Transverse colon (tissue), 4 donors: ENCODE results near the gene SH3TC2. TPM values are rescaled to one million over a fixed set of nuclear protein-coding genes. Genes with fewer than 3 reads are reported as not detected.

Experiments used
- DNase-seq: peaks from one replicate; pipeline ENCODE4 v3.0.0-alpha.2; 2019
- H3K27ac ChIP-seq, 4 donors: fragments of 200-600 bp; sonication (generic); 2 replicates each; pipeline ENCODE4 v1.5.1; 2016 to 2018; ENCODE audit warnings: inconsistent platforms in 4 of 4
- H3K27me3 ChIP-seq: fragments of 200-600 bp; sonication (generic); 2 replicates; pipeline ENCODE4 v1.5.1; 2017; ENCODE audit warnings: inconsistent platforms
- H3K36me3 ChIP-seq, 4 donors: fragments of 200-600 bp; sonication (generic); 2 replicates each; pipeline ENCODE4 v1.5.1; 2017 to 2019; ENCODE audit warnings: inconsistent platforms in 4 of 4
- H3K4me1 ChIP-seq, 4 donors: fragments of 200-600 bp; sonication (generic); 2 replicates each; pipeline ENCODE4 v1.5.1; 2017 to 2020; ENCODE audit warnings: inconsistent platforms in 4 of 4
- H3K4me3 ChIP-seq, 4 donors: fragments of 200-600 bp; sonication (generic); 1 replicate in 1 of 4; 2 replicates in 3 of 4; pipeline versions ENCODE4 v1.5.1 to v1.6.1; 2017 to 2019; ENCODE audit warnings: inconsistent platforms in 4 of 4
- H3K9me3 ChIP-seq, 2 donors: fragments of 200-600 bp; sonication (generic); 2 replicates each; pipeline ENCODE4 v1.5.1; 2017 to 2019; ENCODE audit warnings: inconsistent platforms in 2 of 2
- EP300 ChIP-seq: sonication (generic); formaldehyde crosslinking; IDR thresholded peaks from one replicate; pipeline ENCODE4 v1.6.1; 2017; ENCODE audit warnings: antibody characterized with exemption, low read depth
- POLR2A ChIP-seq: fragments of 450-650 bp; IDR thresholded peaks from one replicate; pipeline ENCODE4 v1.6.1; 2016; ENCODE audit warnings: antibody characterized with exemption, mild to moderate bottlenecking, moderate library complexity
- POLR2AphosphoS5 ChIP-seq, 3 donors: sonication (generic); formaldehyde crosslinking; IDR thresholded peaks; one replicate each; pipeline ENCODE4 v1.6.1; 2016; ENCODE audit warnings: antibody characterized with exemption in 3 of 3
- WGBS, 2 donors: methylation state at CpG; one replicate each; pipeline ENCODE4 v1.1.5; 2018; ENCODE audit warnings: low coverage in 1 of 2; 5-methylcytosine and 5-hydroxymethylcytosine counted together
- in situ Hi-C, 4 donors: fragments of 200-750 bp; cut with MboI; loops; one replicate each; pipeline versions ENCODE4 v1.15.0 to v1.15.1; 2017; ENCODE audit warnings: low sequenced_read_pairs in 3 of 4, low pct_ligation_motif_present in 1 of 4, low pct_unique_long_range_greater_than_20kb in 1 of 4
- intact Hi-C: fragments of 100-400 bp; cut with DNase I; formaldehyde crosslinking; loops from one replicate; pipeline ENCODE4 v1.15.1; 2023; ENCODE audit warnings: low total_unique reads
- total RNA-seq, 4 donors: library from RNA; depleted of rRNA; stranded (reverse); fragments of >200 nt; gene quantifications; one replicate each; pipeline ENCODE4 v1.1.0, GENCODE V29; 2016
- TF ChIP-seq, protein P1 (sequence below), 5 experiments: fragments of 200-600 bp in 3 of 5; fragments of 450-650 bp in 2 of 5; sonication (generic) in 3 of 5; IDR thresholded peaks; 1 replicate in 2 of 5; 2 replicates in 3 of 5; pipeline ENCODE4 v1.5.1; 2016 to 2017; ENCODE audit warnings: antibody characterized with exemption in 5 of 5, inconsistent platforms in 3 of 5, mild to moderate bottlenecking in 2 of 5, moderate library complexity in 1 of 5

Gene SH3TC2
- total RNA-seq, 4 donors from 2014 or later = 0.55 to 1.6 (median 1.5) TPM; not detected in 1

GRCh38 chr5:148993283-148993936 lies 69.5 kb downstream of the SH3TC2 start:
- H3K36me3 ChIP-seq = no peaks in the 10 kb centered on the region
- no peaks in the 10 kb centered on the region for H3K9me3 ChIP-seq
- in situ Hi-C loops = loop anchor here in 1 of 4 donors (10.0 kb wide), 1 partner anchor 259 kb away; no protein-coding TSS in a partner anchor
- DNase-seq = no peak
- intact Hi-C loops = no loop called here
- H3K27ac ChIP-seq = no peak overlapping the region
- TF ChIP-seq, protein P1, sequence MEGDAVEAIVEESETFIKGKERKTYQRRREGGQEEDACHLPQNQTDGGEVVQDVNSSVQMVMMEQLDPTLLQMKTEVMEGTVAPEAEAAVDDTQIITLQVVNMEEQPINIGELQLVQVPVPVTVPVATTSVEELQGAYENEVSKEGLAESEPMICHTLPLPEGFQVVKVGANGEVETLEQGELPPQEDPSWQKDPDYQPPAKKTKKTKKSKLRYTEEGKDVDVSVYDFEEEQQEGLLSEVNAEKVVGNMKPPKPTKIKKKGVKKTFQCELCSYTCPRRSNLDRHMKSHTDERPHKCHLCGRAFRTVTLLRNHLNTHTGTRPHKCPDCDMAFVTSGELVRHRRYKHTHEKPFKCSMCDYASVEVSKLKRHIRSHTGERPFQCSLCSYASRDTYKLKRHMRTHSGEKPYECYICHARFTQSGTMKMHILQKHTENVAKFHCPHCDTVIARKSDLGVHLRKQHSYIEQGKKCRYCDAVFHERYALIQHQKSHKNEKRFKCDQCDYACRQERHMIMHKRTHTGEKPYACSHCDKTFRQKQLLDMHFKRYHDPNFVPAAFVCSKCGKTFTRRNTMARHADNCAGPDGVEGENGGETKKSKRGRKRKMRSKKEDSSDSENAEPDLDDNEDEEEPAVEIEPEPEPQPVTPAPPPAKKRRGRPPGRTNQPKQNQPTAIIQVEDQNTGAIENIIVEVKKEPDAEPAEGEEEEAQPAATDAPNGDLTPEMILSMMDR (IDR thresholded peaks at IDR 0.05) = no peak
- TF ChIP-seq POLR2A = no peak
- TF ChIP-seq EP300 = no peak
- no peak for TF ChIP-seq POLR2AphosphoS5 (IDR thresholded peaks at IDR 0.05)
- H3K4me1 ChIP-seq = peaks cover 0 to 12% (median 3%) of the 10 kb centered on the region in 4 donors
- no peaks in the 10 kb centered on the region for H3K27me3 ChIP-seq
- 84 to 87% methylated on average over 4 of the region's 4 CpGs for WGBS, 2 donors
- no peak overlapping the region for H3K4me3 ChIP-seq

DNA sequence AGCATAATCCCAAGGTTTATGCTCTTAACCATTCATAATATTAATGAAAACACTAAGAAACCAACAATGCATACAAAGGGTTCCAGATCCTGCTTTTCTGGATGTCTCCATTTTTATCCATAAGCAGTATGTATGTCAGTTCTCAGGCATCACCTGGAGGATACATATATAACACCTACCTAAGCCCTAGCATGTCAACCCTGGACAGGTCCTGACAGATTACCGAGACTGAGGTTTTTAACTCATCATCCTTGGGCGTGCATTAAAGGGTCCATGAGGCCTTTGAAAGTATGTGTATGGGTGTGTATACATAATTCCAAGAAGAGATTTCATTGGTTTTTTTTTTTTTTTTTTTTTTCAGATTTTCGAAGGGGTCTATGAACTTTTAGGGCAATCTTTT lies 70.6 kb downstream of the SH3TC2 start:
- in situ Hi-C loops = loop anchor here in 1 of 4 donors (10.0 kb wide), 1 partner anchor 257 kb away; no protein-coding TSS in a partner anchor

DNA sequence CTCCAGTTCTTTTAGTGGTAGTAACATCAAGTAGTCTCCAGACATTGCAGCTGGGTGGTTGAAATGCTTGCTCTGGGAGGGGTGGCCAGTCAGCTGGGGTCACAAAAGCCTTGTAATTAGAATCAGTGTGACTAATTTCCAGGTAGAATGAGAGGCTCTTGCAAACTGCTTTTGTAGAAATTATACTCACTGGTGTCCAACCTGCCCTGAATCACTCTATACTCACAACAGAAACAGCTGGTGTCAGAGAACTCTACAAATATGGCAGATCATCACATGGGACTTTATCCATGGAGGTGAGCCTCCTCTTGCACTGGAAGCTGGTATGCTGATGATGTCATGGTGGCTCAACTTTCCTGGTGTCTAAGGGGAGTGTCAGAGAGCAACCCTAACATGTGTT lies 71.3 kb downstream of the SH3TC2 start:
- in situ Hi-C loops (loop anchor here in 1 of 4 donors (10.0 kb wide), 1 partner anchor 257 kb away; no protein-coding TSS in a partner anchor), intact Hi-C loops (no loop called here)
- H3K4me3 ChIP-seq = no peak overlapping the region
- H3K27me3 ChIP-seq = no peaks in the 10 kb centered on the region
- H3K27ac ChIP-seq = no peak overlapping the region
- no peaks in the 10 kb centered on the region for H3K9me3 ChIP-seq
- no peak for DNase-seq
- H3K4me1 ChIP-seq = peaks cover 0 to 10% (median 3%) of the 10 kb centered on the region in 4 donors
- H3K36me3 ChIP-seq = no peaks in the 10 kb centered on the region
- no peak for TF ChIP-seq POLR2A
- no peak for TF ChIP-seq EP300
- TF ChIP-seq, protein P1 (IDR thresholded peaks at IDR 0.05) = no peak
- TF ChIP-seq POLR2AphosphoS5 (IDR thresholded peaks at IDR 0.05) = no peak

More for the DNA sequence above, 70.6 kb downstream of the SH3TC2 start:
- DNase-seq = no peak
- Histone ChIP-seq H3K4me3 (no peak overlapping the region), H3K27ac (no peak overlapping the region), H3K36me3 (no peaks in the 10 kb centered on the region), H3K9me3 (no peaks in the 10 kb centered on the region), H3K27me3 (no peaks in the 10 kb centered on the region), H3K4me1 (peaks cover 0 to 12% (median 3%) of the 10 kb centered on the region in 4 donors)
- no peak for TF ChIP-seq POLR2A
- no peak for TF ChIP-seq EP300
- TF ChIP-seq POLR2AphosphoS5 (IDR thresholded peaks at IDR 0.05) = no peak
- TF ChIP-seq, protein P1 (IDR thresholded peaks at IDR 0.05) = no peak
- intact Hi-C loops = no loop called here
- 87 to 97% methylated on average over 3 of the region's 3 CpGs for WGBS, 2 donors

GRCh38 chr5:148990817-148991216 lies 72.0 kb downstream of the SH3TC2 start:
- H3K4me1 ChIP-seq = peaks cover 0 to 3% (median 0%) of the 10 kb centered on the region in 4 donors
- TF ChIP-seq, protein P1 (IDR thresholded peaks at IDR 0.05) = no peak
- TF ChIP-seq POLR2A (no peak), POLR2AphosphoS5 (IDR thresholded peaks at IDR 0.05) (no peak), EP300 (no peak)
- no peak for DNase-seq
- 36 to 60% methylated on average over 1 of the region's 1 CpG for WGBS, 2 donors
- no peak overlapping the region for H3K27ac ChIP-seq
- no peaks in the 10 kb centered on the region for H3K27me3 ChIP-seq
- in situ Hi-C loops = loop anchor here in 1 of 4 donors (10.0 kb wide), 1 partner anchor 256 kb away; no protein-coding TSS in a partner anchor
- intact Hi-C loops = no loop called here
- H3K9me3 ChIP-seq = no peaks in the 10 kb centered on the region
- H3K36me3 ChIP-seq = no peaks in the 10 kb centered on the region
- H3K4me3 ChIP-seq = no peak overlapping the region
